Measurements from ENCODE around the gene CALN1.

- no peak for TF ChIP-seq CTCF (conservative IDR thresholded peaks at IDR 0.05; ENCODE audit: low read depth in 2 of 2)
- no peak for TF ChIP-seq ETS1 (IDR thresholded peaks at IDR 0.05)
- TF ChIP-seq ZNF114 (CRISPR knock-in tag; IDR thresholded peaks at IDR 0.05): no peak
- no peak for TF ChIP-seq POLR2AphosphoS5 (IDR thresholded peaks at IDR 0.05; ENCODE audit: low read depth)
- TF ChIP-seq CREB1 (CRISPR knock-in tag; IDR thresholded peaks at IDR 0.05; ENCODE audit: low read depth): no peak
- TF ChIP-seq JUNB (IDR thresholded peaks at IDR 0.05; ENCODE audit: unreplicated experiment): no peak
- no peak for TF ChIP-seq STAT1 (IDR thresholded peaks at IDR 0.05; ENCODE audit: unreplicated experiment)
These were observed 248.9 kb downstream of the CALN1 start for GRCh38 chr7:72163271-72163670.

Data from GM23338 (cell line).